UCSD-AML1 (cell line): ENCODE measurements around the gene ARHGAP33.
A peak's percentile ranks its signal among the peaks of the same experiment; 100 is the strongest.

ENCODE experiments used
- DNase-seq: peaks from one replicate; lab custom pipeline; 2025; ENCODE audit not compliant: unreplicated experiment; lab: John Stamatoyannopoulos, UW

The ARHGAP33 gene

GRCh38 chr19:35740423-35741202 is 34.8 kb upstream of the ARHGAP33 start:
- DNase-seq, result peak; percentile 96

GRCh38 chr19:35741203-35741515 is 34.2 kb upstream of the ARHGAP33 start:
- DNase-seq, result no peak

GRCh38 chr19:35742121-35742724 is 33.1 kb upstream of the ARHGAP33 start, which contains the start of gene IGFLR1:
Gene IGFLR1 (minus strand): TSS chr19:35742452. CDS start chr19:35741180, 1,272 bp downstream.
- peak; percentile 48 for DNase-seq

- no peak for DNase-seq
These were observed 31.5 kb upstream of the ARHGAP33 start for GRCh38 chr19:35743640-35744429.

GRCh38 chr19:35744430-35745327 is 30.7 kb upstream of the ARHGAP33 start:
- peak; percentile 93 for DNase-seq

GRCh38 chr19:35745328-35746086 is 29.9 kb upstream of the ARHGAP33 start, which contains the start of the genes PSENEN and U2AF1L4:
Gene PSENEN (plus strand): TSS chr19:35745651. CDS start chr19:35745931, 280 bp downstream.
Gene U2AF1L4 (minus strand): TSS chr19:35745418. CDS start chr19:35745391, 27 bp downstream.
- peak; percentile 99 for DNase-seq

GRCh38 chr19:35746087-35746462 is 29.3 kb upstream of the ARHGAP33 start:
- DNase-seq, result no peak

- no peak for DNase-seq
These were observed 28.8 kb upstream of the ARHGAP33 start for GRCh38 chr19:35746531-35746930.

GRCh38 chr19:35748106-35749020 is 27.0 kb upstream of the ARHGAP33 start, which contains the start of gene LIN37:
Gene LIN37 (plus strand): TSS chr19:35748576. CDS start chr19:35748725, 149 bp downstream.
- DNase-seq, result peak; percentile 98

- no peak for DNase-seq
These were observed 25.2 kb upstream of the ARHGAP33 start for GRCh38 chr19:35750167-35750566.

GRCh38 chr19:35751839-35752745 is 23.3 kb upstream of the ARHGAP33 start:
- DNase-seq, result no peak

GRCh38 chr19:35752746-35753350 is 22.5 kb upstream of the ARHGAP33 start:
- DNase-seq, result no peak

- DNase-seq, result no peak
These were observed 21.6 kb upstream of the ARHGAP33 start for GRCh38 chr19:35753634-35754369.

GRCh38 chr19:35754370-35755130 is 20.8 kb upstream of the ARHGAP33 start:
- DNase-seq, result no peak

GRCh38 chr19:35755131-35755549 is 20.2 kb upstream of the ARHGAP33 start:
- DNase-seq, result no peak
